ENCODE measurements around the gene HELZ.
"Not testable (repeated sequence)": the region's sequence is repeated elsewhere in the genome, so short reads cannot be mapped to it uniquely, and the experiment has no call there.

HELZ gene

DNA sequence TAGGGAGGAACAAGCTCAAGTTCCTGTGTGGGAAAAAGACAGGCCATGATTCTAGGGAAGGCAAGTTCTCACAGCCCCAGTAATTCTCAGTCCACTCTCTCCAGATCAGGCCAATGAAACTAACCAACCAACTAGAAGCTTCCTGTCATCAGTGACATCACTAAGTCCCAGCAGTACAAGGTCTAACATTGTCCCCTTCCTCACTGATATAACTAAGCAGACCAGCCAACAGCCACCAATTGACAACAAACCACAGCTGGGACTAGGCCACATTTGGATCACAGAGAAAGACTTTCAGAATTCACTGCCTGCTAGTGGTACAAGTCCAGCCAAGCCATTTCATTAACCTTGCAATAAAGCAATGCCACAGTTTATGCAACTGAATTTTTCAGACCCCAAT is 106.6 kb downstream of the HELZ start:
- no peak for DNase-seq

DNA sequence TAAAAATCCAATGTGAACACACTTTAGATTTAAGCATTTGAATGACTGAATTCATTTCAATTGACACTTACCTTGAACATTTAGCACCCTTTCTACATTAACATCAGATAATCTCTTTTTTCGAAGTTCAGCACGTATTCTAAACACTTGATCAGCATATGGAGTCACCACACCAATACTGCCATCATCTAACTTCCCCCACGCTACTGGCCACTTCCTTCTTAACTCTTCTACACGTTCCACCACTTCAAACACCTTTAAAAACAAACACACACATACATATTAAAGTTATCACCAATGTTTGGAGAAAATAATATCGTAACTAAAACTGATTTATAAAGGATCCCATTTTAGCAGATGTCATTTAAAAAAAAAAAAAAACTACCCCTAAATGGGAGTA is 107.1 kb downstream of the HELZ start:
- DNase-seq = no peak

DNA sequence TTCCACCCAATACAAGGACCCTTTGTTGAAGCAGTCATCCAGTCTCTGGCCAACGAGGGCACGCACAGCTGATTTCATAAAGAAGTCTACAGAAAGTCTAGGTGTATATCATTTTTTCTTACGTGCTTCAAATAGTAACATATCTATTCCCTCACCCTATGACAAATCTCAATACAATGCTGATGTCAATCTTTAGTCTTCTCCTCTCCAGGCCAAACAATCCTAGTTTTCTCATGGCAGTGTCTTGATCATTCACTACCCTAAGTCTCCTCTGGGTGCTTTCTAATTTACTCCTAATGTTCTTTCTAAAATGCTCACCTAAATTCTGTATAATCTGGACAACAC is 108.0 kb downstream of the HELZ start:
- no peak for DNase-seq

DNA sequence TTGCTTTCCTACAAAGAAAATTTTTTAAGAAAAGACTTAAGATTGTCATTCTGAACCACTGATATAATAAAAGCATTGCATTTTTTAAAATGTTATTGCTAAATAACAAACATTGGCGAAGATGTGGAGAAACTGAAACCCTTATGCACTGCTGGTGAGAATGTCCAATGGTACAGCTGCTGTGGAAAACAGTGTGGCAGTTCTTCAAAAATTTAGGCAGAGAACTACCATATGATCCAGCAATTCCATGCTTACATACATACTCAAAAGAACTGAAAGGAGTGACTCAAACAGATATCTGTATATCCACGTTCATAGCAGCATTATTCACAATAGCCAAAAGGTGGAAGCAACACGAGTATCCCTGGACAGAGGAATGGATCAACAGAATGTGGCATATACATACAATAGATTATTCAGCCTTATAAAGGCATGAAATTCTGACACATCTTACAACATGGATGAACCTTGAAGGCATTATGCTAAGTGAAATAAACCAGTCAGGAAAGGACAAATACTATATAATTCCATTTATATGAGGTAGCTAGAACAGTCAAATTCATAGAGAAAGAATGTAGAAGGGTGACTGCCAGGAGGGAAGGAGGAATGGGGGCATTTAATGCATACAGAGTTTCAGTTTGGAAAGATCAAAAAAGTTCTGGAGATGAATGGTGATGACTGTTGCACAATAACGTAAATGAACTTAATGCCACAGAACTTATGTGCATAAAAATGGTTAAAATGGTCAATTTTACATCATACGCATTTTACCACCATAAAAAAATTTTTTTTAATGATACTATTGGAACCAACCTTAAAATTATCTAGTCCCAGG is 108.6 kb downstream of the HELZ start:
- DNase-seq = no peak

DNA sequence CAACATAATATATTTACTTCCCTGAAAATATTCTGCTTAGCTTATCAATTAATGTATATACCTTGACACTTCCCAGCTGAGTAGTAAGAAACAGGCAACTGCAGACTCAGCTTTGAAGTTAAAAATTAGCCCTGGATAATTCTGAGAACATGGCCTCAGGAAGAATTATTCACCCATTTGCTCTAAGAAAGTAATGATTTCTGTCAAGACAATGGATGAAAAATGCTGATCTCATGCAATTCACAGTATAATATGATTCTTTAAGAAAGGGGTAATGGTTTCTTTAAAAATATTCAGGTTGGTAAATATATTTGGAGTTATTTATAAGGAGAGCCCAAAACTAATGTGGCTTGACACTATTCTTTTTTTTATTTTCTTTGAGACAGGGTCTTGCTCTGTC is 111.8 kb downstream of the HELZ start:
- no peak for DNase-seq

DNA sequence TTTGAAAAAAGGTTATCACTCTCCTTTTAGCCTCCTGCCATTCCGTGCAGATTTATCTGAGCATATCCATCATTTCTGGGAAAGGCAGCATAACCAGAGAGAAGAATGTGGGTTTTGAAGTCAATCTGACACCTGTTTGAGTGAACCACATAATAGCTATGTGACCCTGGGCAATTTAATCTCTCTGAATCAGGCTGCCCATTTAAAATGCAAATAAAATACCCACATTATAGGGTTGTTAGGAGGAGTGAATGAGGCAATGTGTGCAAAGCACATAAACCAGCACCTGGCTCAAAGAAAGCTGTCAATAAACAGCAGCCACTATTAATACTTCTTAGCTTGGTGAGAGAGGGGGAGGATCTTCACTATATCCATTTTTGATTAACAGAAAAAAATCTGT is 112.6 kb downstream of the HELZ start:
- DNase-seq = no peak

DNA sequence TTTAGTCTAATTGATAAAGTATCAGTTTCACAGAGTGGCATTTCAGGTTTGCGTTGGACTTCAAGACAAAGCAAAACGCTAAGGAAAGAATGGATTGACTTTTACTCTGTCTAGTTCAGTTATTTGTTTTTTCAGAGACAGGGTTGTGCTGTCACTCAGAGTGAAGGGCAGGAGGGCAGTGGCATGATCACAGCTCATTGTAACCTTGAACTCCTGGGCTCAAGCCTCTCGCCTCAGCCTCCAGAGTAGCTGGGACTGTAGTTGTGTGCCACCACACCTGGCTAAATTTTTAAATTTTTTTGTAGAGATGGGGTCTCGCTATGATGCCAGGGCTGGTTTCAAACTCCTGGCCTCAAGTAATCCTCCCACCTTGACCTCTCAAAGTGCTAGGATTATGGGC is 114.2 kb downstream of the HELZ start:
- DNase-seq = no peak

DNA sequence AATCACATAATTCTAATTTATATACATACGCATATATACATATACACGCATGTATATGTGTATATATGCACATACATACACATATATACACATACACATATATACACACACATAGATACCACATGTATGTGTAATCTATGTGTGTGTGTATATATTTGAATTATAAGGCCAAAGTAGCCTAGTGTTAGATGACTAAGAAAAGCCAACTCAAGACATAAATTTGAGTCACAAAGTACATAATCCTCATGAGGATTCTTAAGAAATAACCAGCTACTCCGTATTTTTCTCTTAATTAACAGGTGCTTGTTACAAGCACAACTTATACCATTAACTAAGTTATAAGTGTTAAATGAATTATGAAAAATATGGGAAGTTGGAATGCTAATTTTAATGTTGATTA is 115.7 kb downstream of the HELZ start:
- no peak for DNase-seq

DNA sequence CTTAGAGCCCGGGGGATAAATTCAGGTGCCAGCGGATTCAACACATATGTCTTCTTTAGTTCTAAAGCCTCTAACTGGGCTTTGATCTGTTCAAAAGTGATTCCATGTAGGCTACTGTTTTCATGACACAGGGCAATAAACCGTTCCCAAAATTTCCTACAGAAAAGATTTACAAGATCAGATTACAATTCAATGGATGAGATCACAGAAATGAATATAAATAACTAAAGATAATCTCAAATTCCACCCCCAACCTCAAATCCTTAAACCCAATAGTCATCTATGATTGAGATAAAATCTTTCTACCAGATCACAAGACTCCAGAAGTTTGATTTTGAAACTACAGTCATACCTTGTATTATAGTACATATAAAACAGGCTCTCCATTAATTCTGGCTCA is 116.3 kb downstream of the HELZ start:
- no peak for DNase-seq

DNA sequence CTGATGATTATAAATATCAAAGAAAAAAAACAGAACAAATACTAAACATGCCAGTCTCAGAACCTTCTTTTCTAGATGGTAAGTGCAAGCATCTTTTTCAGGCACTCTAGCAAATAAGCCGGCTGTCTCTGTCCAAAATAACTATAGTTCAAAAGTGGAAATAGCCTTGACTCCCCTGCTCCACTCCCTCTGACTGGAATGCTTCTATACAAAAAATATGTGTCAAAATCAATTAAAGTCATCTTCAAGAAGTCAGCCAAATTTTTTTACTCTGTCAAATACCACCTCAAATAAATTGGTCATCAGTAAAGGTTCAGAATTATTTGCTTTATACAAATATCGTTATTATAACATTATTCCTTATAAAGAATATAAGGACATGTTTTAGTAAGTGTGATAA is 117.1 kb downstream of the HELZ start:
- DNase-seq = no peak

DNA sequence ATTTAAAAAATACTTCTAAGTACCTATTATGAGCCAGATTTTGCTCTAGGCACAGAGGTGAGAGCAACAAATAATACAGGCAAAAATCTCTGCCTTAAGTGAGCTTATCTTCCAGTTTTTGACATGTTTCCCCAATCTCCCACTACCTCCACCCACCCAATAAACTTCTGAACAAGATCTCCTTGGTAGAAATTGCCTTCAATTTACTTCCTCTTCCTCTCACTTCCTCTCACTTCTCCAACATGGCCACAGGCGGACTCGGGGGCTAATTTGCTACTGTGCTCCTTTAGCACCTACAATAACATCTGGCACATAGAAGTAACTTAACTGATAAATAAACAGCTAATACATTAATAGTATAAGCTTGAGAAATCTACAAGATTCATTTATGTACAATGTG is 118.0 kb downstream of the HELZ start:
- DNase-seq = no peak

DNA sequence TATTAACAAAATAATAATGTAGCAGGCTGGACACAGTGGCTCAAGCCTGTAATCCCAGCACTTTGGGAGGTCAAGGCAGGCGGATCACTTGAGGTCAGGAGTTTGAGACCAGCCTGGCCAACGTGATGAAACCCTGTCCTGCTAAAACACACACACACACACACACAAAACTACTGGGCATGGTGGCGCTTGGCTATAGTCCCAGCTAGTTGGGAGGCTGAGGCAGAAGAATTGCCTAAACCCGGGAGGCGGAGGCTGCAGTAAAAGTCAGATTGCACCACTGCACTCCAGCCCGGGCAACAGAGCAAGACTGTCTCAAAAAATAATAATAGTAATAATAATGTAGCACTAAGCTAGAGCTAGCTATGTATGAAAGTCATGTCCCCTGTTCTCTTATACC is 118.5 kb downstream of the HELZ start:
- DNase-seq = not testable (repeated sequence)

DNA sequence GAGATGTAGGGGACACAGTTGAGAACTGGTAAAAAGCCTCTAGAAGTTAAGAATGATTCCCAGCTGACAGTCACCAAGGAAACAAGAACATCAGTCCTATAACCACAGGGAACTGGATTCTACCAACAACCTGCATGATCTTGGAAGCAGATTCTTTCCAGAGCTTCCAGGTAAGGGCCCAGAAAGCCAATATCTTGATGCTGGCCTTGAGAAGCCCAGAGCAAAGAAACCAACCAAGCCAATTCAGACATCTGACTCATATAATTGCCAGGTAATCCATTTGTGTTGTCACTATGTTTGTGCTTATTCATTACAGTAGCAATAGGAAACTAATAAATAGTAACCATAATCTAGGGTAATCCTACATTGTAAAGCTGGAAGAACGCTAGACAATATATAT is 119.1 kb downstream of the HELZ start:
- no peak for DNase-seq

DNA sequence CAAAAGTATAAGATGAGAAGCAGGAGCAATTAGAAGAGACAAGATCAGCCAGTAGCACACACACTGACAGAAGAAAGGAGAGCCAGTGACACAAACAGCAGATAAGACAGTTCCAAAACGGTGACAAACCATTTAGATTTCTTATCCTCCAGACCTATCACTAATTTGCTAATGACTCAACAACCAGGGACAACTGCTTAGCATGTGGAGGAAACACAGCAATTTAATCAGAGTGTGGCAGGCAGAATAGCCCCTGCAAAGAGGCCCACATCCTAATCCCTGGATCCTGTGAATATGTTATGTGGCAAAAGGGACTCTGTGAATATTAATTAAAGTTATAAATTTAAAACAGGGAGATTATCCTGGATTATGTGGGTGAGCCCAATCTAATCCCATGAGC is 119.6 kb downstream of the HELZ start:
- DNase-seq = no peak

DNA sequence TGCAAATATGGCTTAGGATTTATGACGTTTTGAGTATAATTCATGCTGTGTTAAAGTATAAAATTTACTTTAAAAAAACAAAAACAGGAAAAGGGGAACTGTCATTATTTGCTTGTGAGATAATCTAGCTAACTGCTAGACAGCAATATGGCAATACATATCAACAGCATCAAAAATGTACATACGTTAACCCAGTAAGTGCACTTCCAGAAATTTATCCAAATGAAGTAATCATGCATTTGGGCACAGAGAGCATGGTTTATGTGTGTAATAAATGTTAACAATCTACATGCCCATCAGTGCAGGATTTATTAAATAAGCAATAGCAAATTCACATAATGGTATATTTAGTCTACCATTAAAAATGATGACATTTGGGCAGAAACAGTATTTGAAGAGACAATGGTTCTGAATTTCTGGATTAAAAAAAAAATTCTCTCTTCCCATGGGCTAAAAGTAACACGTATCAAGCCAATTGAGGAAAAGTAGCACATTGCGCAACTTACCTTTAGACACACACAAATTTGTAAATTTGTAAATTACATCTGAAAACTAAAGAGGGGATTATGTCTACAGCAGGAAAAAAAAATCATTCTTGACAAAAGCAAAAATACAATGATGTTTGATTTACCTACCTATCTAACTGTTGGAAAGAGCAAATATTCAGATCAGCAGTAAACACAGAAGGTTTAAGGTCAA is 120.4 kb downstream of the HELZ start:
- no peak for DNase-seq

DNA sequence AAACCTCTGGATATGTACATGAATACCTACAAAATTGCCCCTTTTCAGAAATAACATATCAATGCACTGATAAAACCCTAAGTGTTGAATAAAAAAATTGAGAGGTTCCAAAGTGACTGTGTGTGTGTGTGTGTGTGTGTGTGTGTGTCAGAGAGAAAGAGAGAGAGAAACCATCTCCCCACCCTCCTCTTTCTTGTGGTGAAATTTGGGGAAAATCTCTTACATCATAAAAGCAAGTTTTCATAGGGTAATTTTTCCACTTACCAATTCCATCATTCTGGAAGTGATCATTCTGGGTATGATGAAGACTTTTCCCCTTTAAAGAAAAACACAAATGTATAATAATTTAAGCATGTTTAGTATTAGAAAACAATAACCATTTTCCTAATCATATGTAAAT is 121.3 kb downstream of the HELZ start:
- DNase-seq = no peak

DNA sequence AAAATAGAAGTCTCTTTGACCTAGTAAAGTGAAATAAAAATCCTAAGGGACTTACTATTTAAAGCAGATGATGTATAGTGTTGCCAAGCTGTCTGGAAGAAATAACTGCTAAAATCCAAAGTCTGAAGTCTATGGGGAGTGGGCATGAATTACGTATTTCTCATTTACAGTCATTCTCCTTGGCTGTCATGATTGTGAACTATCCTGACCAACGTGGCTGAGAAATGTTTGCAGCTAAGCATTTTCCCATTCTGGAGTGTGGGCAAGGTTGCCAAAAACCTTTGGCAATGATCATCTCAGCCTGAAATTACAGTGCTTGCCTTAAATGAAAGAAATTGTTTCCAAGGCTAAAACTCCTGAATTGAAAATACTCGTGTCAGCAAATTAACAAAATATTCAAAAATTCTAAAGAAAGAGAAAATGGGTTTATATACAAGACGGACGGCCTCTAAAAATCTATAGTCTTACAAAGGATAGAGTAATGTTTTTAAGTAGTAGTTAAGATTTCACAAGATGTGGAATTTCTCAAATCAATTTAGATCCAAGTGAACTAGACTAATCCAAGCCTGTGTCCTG is 123.6 kb downstream of the HELZ start:
- no peak for DNase-seq

DNA sequence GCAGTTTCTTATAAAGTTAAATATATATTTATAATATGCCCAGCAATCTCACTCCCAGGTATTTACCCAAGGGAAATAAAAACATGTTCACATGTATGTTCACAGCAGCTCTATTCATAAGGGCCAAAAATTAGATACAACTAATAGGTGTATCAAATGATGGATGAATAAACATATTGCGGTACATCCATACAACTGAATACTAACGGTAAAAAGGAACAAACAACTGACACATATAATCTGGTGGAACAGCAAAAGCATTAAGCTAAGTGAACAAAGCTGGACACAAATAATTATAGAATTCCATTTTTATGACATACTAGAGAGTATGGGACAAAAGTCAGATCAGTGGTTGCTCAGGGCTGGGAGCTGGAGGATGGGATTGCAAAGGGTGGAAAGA is 125.9 kb downstream of the HELZ start:
- no peak for DNase-seq

DNA sequence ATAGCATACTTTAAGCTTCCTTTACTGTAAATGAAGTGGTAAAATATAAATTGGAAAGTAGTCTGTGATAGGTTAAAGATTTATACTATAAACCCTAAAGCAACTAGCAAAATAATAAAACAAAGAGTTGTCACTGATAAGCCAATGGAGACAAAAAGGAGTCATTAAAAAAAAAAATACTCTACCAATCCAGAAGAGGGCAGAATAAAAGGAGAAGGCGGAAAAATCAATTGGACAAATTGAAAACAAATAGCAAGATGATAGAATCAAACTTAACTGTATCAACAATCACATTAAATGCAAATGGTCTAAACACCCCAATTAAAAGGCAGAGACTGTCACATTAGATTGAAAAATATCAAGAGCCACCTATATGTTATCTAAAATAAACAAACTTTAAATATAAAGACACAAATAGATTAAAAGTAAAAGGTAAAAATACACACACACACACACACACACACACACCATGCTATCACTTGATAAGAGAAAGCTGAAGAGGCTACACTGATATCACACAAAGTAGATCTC is 128.9 kb downstream of the HELZ start:
- no peak for DNase-seq

DNA sequence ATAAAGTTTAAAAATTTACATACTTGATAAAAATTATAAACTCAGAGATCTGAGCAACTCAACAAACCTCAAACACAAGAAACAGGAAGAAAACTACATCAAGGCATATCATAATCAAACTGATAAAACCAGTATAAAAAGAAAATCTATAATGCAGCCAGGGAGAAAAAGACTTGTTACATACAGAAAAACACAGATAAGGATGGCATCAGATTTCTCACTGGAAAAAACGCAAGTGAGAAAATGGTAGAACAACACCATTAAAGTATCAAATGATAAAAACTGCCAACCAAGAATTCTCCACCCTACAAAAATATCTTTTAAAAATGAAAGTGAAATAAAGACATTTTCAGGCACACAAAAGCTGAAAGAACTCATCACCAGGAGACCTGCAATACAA is 129.6 kb downstream of the HELZ start:
- no peak for DNase-seq

DNA sequence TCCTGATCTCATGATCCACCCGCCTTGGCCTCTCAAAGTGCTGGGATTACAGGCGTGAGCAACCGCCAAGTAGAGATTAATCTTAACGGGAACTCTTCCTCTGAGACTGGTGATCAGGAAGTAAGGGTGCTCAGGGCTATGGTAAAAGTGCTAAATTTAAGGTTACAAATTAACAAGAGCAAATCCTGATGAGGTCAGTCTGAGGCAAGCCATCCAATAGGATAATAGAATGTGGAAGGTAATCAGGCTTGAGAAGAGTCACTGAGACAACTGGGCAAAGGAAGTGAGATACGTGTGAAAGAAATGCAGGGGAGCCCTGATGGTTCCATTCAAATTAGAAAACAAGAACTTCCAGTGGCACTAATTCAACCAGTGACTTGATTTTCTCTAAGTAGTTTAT is 131.5 kb downstream of the HELZ start:
- no peak for DNase-seq

DNA sequence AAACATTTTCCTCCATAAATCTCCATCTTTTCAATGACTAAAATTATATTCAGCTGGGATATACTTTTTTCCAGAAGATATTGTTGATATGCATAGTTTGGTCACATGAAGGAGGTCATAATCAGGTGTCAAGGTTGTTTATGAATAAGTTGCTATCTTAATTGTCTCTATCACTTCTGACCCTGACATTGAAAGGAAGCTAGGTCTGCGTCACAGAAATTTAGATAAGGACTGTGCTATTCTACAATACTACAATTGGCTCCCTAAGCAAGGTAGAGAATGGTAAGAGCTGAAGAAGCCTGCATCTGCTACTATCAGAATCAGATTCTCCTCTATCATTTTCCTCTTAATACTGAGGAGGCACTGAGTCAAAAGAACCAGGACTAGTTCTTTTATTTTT is 133.2 kb downstream of the HELZ start:
- DNase-seq = no peak

DNA sequence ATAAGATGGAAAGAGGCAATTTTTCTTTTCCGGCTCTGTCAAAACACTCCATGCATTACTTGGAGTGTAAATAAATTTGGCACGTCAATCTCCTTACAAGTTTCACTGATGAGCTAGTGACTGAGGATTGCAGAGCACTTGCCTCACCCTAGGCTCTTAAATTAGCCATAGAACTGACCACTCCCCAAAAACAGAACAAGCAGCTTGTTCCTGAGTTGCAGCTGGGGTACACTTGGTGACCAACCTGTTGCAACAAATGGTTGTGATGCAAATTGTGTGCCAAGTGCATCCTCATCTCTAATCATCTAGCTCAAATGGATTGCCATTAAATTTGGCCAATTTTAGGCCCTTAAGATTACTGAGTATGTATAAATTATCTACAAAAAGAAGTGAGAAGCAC is 133.7 kb downstream of the HELZ start:
- no peak for DNase-seq

DNA sequence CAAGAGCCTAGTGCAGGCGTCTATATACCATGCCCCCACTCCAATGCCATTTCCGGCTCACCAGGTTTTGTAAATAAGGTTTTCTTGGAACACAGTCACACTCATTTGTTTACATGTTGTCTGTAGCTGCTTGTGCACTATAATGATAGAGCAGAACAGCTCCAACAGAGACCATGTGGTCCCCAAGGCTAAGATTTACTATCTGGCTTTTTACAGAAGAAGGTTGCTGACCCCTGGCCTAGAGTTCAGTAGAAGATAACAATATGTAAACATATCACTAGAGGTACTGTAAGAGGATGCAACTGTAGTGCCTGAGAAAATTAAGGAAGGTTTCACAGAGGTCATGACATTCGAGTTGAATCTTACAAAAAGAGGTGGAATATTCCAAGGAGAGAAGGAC is 134.4 kb downstream of the HELZ start:
- DNase-seq = no peak
